Endothelial cell of umbilical vein (primary cell): ENCODE results near the gene CBL.

Experiments
- POLR2A ChIP-seq: IDR thresholded peaks from 2 replicates; pipeline ENCODE4 v1.6.1; 2012; ENCODE audit warnings: low read depth, mild to moderate bottlenecking, control low read depth, low read length
- TF ChIP-seq, protein P1 (sequence below), 2 donors: IDR thresholded peaks; 1 replicate in 1 of 2; 2 replicates in 1 of 2; pipeline ENCODE4 v1.5.1; 2011; ENCODE audit warnings: low read length in 2 of 2, mild to moderate bottlenecking in 2 of 2, moderate library complexity in 2 of 2, control low read depth in 1 of 2, inconsistent platforms in 1 of 2, low read depth in 1 of 2; ENCODE audit not compliant: insufficient read depth in 1 of 2; ENCODE audit errors: extremely low read depth in 1 of 2

GRCh38 chr11:119236490-119236889 is 30.4 kb downstream of the CBL start:
- TF ChIP-seq POLR2A: no peak
- TF ChIP-seq, protein P1, sequence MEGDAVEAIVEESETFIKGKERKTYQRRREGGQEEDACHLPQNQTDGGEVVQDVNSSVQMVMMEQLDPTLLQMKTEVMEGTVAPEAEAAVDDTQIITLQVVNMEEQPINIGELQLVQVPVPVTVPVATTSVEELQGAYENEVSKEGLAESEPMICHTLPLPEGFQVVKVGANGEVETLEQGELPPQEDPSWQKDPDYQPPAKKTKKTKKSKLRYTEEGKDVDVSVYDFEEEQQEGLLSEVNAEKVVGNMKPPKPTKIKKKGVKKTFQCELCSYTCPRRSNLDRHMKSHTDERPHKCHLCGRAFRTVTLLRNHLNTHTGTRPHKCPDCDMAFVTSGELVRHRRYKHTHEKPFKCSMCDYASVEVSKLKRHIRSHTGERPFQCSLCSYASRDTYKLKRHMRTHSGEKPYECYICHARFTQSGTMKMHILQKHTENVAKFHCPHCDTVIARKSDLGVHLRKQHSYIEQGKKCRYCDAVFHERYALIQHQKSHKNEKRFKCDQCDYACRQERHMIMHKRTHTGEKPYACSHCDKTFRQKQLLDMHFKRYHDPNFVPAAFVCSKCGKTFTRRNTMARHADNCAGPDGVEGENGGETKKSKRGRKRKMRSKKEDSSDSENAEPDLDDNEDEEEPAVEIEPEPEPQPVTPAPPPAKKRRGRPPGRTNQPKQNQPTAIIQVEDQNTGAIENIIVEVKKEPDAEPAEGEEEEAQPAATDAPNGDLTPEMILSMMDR (IDR thresholded peaks at IDR 0.05; ENCODE audit: extremely low read depth in 1 of 2, insufficient read depth in 1 of 2, low read depth in 1 of 2, low read length in 2 of 2): no peak
